NOMO-1 treated with DMSO at 0.1 percent for 48 hours (cell line): Measurements from ENCODE around the gene RPUSD2.

Experiments used
- DNase-seq: peaks from one replicate; lab custom pipeline; 2025; ENCODE audit not compliant: unreplicated experiment; lab: John Stamatoyannopoulos, UW

The RPUSD2 gene, protein sequence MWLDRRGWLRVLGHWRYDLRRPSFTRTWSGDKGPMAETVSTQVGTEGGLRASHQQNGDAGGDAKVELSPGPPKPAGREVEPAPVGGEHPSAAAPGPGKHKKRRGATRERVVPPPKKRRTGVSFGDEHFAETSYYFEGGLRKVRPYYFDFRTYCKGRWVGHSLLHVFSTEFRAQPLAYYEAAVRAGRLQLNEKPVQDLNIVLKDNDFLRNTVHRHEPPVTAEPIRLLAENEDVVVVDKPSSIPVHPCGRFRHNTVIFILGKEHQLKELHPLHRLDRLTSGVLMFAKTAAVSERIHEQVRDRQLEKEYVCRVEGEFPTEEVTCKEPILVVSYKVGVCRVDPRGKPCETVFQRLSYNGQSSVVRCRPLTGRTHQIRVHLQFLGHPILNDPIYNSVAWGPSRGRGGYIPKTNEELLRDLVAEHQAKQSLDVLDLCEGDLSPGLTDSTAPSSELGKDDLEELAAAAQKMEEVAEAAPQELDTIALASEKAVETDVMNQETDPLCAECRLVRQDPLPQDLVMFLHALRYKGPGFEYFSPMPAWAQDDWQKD

GRCh38 chr15:40569129-40569953, at the start of gene RPUSD2:
Gene RPUSD2, plus strand, starts transcription at chr15:40569299. Its CDS starts 39 bp downstream, at chr15:40569338.
- peak; percentile 90 for DNase-seq

DNA sequence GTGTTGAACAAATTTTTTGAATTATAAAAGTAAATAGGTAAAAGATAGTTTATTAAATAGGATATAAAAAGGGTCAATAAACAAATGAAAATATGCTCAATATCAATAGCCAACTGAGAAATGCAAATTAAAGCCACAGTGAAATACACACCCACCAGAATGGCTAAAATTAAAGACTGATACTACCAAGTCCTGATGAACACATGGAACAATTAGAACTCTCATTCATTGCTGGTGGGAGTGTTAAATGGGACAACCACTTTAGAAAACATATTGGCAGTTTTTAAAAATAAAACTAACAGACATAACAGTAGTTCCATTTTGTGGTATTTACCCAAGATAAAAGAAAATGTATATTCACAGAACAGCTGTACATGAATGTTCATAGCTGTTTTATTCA, 45.5 kb upstream of the RPUSD2 start:
- DNase-seq, result no peak

DNA sequence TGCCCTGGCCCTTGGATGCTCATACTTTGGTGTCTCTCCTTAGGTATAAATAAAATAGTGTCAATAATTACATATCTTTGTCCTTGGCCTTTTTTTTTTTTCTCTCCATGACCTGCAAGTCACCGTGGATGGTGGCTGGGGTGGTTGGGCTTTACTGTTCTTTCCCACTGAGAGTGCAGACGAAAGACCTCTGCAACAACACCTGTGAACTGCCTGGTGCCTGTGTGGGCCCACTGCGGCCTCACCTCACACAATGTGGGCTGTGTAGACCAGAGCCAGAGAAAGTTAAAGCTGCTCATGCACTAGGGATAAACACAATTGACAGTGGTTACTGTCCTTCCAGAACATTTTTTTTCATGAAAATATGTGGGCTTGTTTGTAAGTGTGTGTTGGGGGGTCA, 43.2 kb upstream of the RPUSD2 start:
- no peak for DNase-seq

- DNase-seq, result no peak
These were observed 40.3 kb upstream of the RPUSD2 start for GRCh38 chr15:40528801-40529200.

- DNase-seq, result no peak
These were observed 35.2 kb upstream of the RPUSD2 start for GRCh38 chr15:40533763-40534364.

- DNase-seq, result no peak
These were observed 34.7 kb upstream of the RPUSD2 start for GRCh38 chr15:40534371-40534770.

GRCh38 chr15:40536501-40536900, 32.6 kb upstream of the RPUSD2 start:
- no peak for DNase-seq

DNA sequence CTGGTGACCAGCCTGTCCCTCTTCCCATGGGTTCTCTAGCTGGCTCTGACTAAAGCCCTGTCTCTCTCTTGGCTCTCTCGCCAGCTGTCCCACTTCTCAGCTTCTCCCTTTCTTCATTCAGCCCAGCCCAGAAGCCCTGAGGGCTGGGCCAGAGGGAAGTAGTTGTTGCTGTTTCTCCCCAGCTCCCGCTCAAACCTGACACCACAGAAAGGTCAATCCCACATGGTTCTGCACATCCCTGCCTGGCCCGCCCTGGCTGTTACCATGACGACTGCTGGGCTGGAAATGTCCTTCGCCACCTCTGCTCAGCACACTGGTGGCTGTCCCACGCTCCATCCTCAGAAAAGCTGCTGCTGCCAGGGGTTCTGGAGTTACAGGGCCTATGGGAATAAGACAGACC, 30.1 kb upstream of the RPUSD2 start:
- no peak for DNase-seq

- DNase-seq, result no peak
These were observed 26.0 kb upstream of the RPUSD2 start for GRCh38 chr15:40543082-40543481.

GRCh38 chr15:40543631-40544294, 25.3 kb upstream of the RPUSD2 start:
- DNase-seq, result peak; percentile 65

DNA sequence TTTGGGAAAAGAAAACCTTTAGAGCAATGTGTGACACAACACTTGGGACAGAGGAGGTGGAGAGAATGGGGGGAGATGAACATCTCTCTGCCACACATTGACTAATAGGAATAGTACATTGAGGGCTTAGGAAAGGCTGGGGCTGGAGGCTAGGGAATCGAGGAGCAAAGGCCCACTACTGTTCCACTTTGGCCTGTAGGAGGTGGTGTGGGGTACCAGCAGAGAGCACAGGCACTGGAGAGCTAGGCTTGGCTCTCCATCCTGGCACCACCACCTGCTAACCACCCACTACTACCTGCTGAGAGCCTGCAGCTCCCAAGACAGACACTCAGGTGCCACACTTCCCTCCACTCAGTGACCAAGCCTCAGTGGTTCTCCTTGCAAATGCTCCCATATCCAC, 23.6 kb upstream of the RPUSD2 start:
- DNase-seq, result no peak

GRCh38 chr15:40548610-40549009, 20.5 kb upstream of the RPUSD2 start:
- DNase-seq, result no peak

GRCh38 chr15:40549894-40550293, 19.2 kb upstream of the RPUSD2 start:
- no peak for DNase-seq

DNA sequence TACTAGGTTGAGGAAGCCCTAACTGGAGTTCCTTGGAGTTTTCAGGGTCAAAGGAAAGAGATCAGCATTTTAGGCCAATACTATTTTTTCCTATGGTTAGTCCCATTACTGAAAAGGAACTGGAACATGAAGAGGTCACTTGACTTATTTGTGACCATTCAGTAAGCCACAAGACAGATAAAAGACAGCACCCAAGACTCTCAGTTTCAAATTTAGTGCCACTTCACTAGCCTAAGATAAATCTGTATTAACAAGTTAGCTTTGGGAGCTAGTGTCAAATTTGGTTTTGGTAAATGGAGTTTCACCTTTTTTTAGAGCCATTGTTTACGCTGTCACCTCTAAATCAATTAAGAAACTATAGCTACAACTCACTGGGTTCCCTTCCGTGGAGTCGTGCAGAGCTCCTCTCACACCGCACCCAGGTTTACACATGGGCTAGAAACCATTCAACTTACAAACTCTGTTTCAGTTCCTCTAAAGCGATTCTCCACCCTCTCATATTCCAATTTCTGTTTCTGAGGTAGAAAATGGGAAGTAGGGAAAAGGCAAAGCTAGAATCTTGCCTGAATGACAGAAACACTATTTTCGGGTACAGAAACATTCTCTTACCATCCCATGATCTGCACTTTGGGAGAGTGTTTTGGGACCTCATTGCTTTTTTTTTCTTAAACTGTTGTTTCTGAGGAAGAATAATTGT, 18.6 kb upstream of the RPUSD2 start:
- DNase-seq, result peak; percentile 91

- no peak for DNase-seq
These were observed 15.0 kb upstream of the RPUSD2 start for GRCh38 chr15:40554161-40554525.

GRCh38 chr15:40555876-40556275, 13.2 kb upstream of the RPUSD2 start:
- DNase-seq, result no peak

DNA sequence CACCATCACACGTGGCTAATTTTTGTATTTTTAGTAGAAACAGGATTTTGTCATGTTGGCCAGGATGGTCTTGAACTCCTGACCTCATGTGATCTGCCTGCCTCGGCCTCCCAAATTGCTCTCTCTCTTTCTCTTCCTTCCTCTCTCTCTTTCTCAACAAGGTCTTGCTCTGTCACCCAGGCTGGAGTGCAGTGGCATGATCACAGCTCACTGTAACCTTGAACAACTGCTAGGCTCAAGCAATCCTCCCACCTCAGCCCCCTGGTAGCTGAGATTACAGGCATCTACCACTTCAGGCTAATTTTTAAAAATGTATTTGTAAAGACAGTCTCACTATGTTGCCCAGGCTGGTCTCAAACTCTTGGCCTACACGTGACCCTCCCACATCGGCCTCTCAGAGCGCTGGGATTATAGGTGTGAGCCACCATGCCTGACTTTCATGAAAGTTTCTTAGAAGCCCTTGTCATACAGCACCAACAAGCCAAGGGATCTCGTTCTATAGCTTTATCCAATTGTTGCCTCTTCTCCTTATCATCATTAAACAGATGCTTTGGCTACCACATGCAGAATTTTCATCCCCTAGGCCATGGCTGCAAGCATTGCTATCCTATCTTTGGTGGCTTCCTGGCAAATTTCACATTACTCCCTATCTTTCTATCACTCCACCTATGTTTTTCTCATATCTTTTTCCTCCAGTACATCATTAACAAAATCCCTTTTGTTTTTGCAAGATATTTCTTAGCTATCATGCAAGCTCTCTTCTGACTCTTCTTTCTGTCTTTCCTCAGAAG, 10.0 kb upstream of the RPUSD2 start:
- DNase-seq, result no peak

- no peak for DNase-seq
These were observed 6.4 kb upstream of the RPUSD2 start for GRCh38 chr15:40562691-40563090.

DNA sequence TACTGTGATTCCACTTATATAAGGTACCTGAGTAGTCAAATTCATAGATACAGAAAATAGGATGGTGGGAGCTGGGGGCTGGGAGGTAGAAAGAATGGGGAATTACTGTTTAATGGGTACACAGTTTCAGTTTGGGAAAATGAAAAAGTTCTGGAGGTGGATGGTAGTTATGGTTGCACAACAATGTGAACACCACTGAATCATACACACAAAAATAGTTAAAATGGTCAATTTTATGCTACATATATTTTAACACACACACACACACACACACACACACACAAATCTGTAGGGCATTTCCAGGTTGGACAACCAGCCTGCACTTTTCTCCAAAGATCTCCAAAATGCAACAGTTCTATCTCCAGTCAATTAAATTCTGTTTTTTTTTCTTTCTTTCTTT, 5.7 kb upstream of the RPUSD2 start:
- DNase-seq, result no peak
